ENCODE measurements around the gene ZMYM1. TPM values are rescaled to one million over a fixed set of nuclear protein-coding genes. Genes with fewer than 3 reads are reported as not detected.
"Not testable (repeated sequence)": the region's sequence is repeated elsewhere in the genome, so short reads cannot be mapped to it uniquely, and the experiment has no call there.

Gene ZMYM1
- total RNA-seq, 4 donors from 2014 or later: 3.7 to 19.7 (median 13.5) TPM

- TF ChIP-seq EP300 (IDR thresholded peaks at IDR 0.05; ENCODE audit: low read depth): no peak
- no peak for TF ChIP-seq CTCF (IDR thresholded peaks at IDR 0.05)
- WGBS, 2 donors (ENCODE audit: low coverage in 1 of 2): 50 to 74% methylated on average over 1 to 2 of the region's 2 CpGs
- DNase-seq: no peak
- Histone ChIP-seq H3K4me3 (no peak overlapping the region), H3K4me1 (no peaks in the 10 kb centered on the region), H3K27me3 (no peaks in the 10 kb centered on the region), H3K27ac (no peak overlapping the region), H3K36me3 (no peaks in the 10 kb centered on the region), H3K9me3 (no peaks in the 10 kb centered on the region)
- in situ Hi-C loops (cut with MboI; ENCODE audit: low pct_ligation_motif_present in 1 of 4, low pct_unique_long_range_greater_than_20kb in 1 of 4, low sequenced_read_pairs in 3 of 4) (no loop called here), intact Hi-C loops (cut with DNase I; ENCODE audit: low total_unique reads) (no loop called here)
These were observed 20.2 kb upstream of the ZMYM1 start for GRCh38 chr1:35058988-35059387.

GRCh38 chr1:35062518-35063196 lies 16.5 kb upstream of the ZMYM1 start:
- intact Hi-C loops (cut with DNase I; ENCODE audit: low total_unique reads): no loop called here

GRCh38 chr1:35064265-35064664 lies 14.9 kb upstream of the ZMYM1 start:
- intact Hi-C loops (cut with DNase I; ENCODE audit: low total_unique reads) (no loop called here), in situ Hi-C loops (cut with MboI; ENCODE audit: low pct_ligation_motif_present in 1 of 4, low pct_unique_long_range_greater_than_20kb in 1 of 4, low sequenced_read_pairs in 3 of 4) (no loop called here)
- Histone ChIP-seq H3K27ac (no peak overlapping the region), H3K4me3 (no peak overlapping the region), H3K27me3 (no peaks in the 10 kb centered on the region), H3K4me1 (no peaks in the 10 kb centered on the region), H3K9me3 (no peaks in the 10 kb centered on the region), H3K36me3 (no peaks in the 10 kb centered on the region)
- WGBS, 2 donors (ENCODE audit: low coverage in 1 of 2): 63 to 66% methylated on average over 2 of the region's 2 CpGs
- DNase-seq: no peak
- no peak for TF ChIP-seq EP300 (IDR thresholded peaks at IDR 0.05; ENCODE audit: low read depth)
- no peak for TF ChIP-seq CTCF (IDR thresholded peaks at IDR 0.05)
- TF ChIP-seq POLR2A (IDR thresholded peaks at IDR 0.05): no peak
- no peak for TF ChIP-seq POLR2AphosphoS5 (IDR thresholded peaks at IDR 0.05)

More at GRCh38 chr1:35062518-35063196, 16.5 kb upstream of the ZMYM1 start:
- no peaks in the 10 kb centered on the region for H3K9me3 ChIP-seq
- no peak overlapping the region for H3K4me3 ChIP-seq
- no peaks in the 10 kb centered on the region for H3K4me1 ChIP-seq
- 33 to 44% methylated on average over 3 to 4 of the region's 4 CpGs for WGBS, 2 donors (ENCODE audit: low coverage in 1 of 2)
- TF ChIP-seq POLR2AphosphoS5 (IDR thresholded peaks at IDR 0.05) (no peak), EP300 (IDR thresholded peaks at IDR 0.05; ENCODE audit: low read depth) (no peak)
- H3K27me3 ChIP-seq: no peaks in the 10 kb centered on the region
- in situ Hi-C loops (cut with MboI; ENCODE audit: low pct_ligation_motif_present in 1 of 4, low pct_unique_long_range_greater_than_20kb in 1 of 4, low sequenced_read_pairs in 3 of 4): no loop called here
- no peaks in the 10 kb centered on the region for H3K36me3 ChIP-seq
- DNase-seq: no peak
- no peak overlapping the region for H3K27ac ChIP-seq

GRCh38 chr1:35069746-35070145 lies 9.4 kb upstream of the ZMYM1 start:
- intact Hi-C loops (cut with DNase I; ENCODE audit: low total_unique reads) (no loop called here), in situ Hi-C loops (cut with MboI; ENCODE audit: low pct_ligation_motif_present in 1 of 4, low pct_unique_long_range_greater_than_20kb in 1 of 4, low sequenced_read_pairs in 3 of 4) (no loop called here)
- no peak for TF ChIP-seq CTCF (IDR thresholded peaks at IDR 0.05)
- Histone ChIP-seq H3K4me1 (no peaks in the 10 kb centered on the region), H3K9me3 (peaks cover 0 to 4% of the 10 kb centered on the region in 2 donors), H3K36me3 (no peaks in the 10 kb centered on the region), H3K27me3 (no peaks in the 10 kb centered on the region), H3K27ac (no peak overlapping the region), H3K4me3 (no peak overlapping the region)
- no peak for DNase-seq

- DNase-seq: no peak
- intact Hi-C loops (cut with DNase I; ENCODE audit: low total_unique reads) (no loop called here), in situ Hi-C loops (cut with MboI; ENCODE audit: low pct_ligation_motif_present in 1 of 4, low pct_unique_long_range_greater_than_20kb in 1 of 4, low sequenced_read_pairs in 3 of 4) (no loop called here)
- Histone ChIP-seq H3K27ac (no peak overlapping the region), H3K9me3 (peaks cover 0 to 4% of the 10 kb centered on the region in 2 donors), H3K4me1 (no peaks in the 10 kb centered on the region), H3K4me3 (no peak overlapping the region), H3K27me3 (no peaks in the 10 kb centered on the region), H3K36me3 (no peaks in the 10 kb centered on the region)
- WGBS, 2 donors (ENCODE audit: low coverage in 1 of 2): 88% methylated on average over 1 of the region's 1 CpG; no CpG with 5 or more reads in 1 of the 2 donors
- TF ChIP-seq POLR2A (IDR thresholded peaks at IDR 0.05): no peak
- TF ChIP-seq EP300 (IDR thresholded peaks at IDR 0.05; ENCODE audit: low read depth): no peak
- no peak for TF ChIP-seq POLR2AphosphoS5 (IDR thresholded peaks at IDR 0.05)
- TF ChIP-seq CTCF (IDR thresholded peaks at IDR 0.05): no peak
These were observed 5.8 kb upstream of the ZMYM1 start for GRCh38 chr1:35073265-35073811.

GRCh38 chr1:35076426-35076825 lies 2.8 kb upstream of the ZMYM1 start:
- H3K27me3 ChIP-seq; H3K4me3 ChIP-seq; in situ Hi-C loops (cut with MboI; ENCODE audit: low pct_ligation_motif_present in 1 of 4, low pct_unique_long_range_greater_than_20kb in 1 of 4, low sequenced_read_pairs in 3 of 4); H3K27ac ChIP-seq; H3K9me3 ChIP-seq; intact Hi-C loops (cut with DNase I; ENCODE audit: low total_unique reads); DNase-seq; H3K36me3 ChIP-seq: not testable (repeated sequence)
- WGBS, 2 donors (ENCODE audit: low coverage in 1 of 2): 85 to 89% methylated on average over 4 to 8 of the region's 8 CpGs
- peaks cover 0 to 15% (median 11%) of the 10 kb centered on the region in 4 donors for H3K4me1 ChIP-seq

Measured in transverse colon (tissue), 4 donors.